Activated B cell treated with CpG ODN at 0.5 μM for 24 hours (primary cell): ENCODE measurements around the gene TOLLIP. TPM values are rescaled to one million over a fixed set of nuclear protein-coding genes. Genes with fewer than 3 reads are reported as not detected.

Source experiments
- ATAC-seq: fragments of 200-7000 bp; cut with Tn5 transposase; one replicate; pipeline ENCODE4 v1.10.0; 2021; ENCODE audit warnings: low read depth, mild to moderate bottlenecking, moderate library complexity
- CTCF ChIA-PET: fragments of 350-600 bp; sonication (Branson Sonifier 250); formaldehyde crosslinking; loops from one replicate; lab custom pipeline; 2021; ENCODE audit warnings: antibody characterized with exemption; lab: Charles Lee
- POLR2A ChIA-PET: fragments of 350-600 bp; sonication (Branson Sonifier 250); formaldehyde crosslinking; loops from one replicate; lab custom pipeline; 2021; ENCODE audit warnings: antibody characterized with exemption; lab: Charles Lee
- DNase-seq: peaks from one replicate; pipeline ENCODE4 v3.0.0; 2022
- H3K27ac Mint-ChIP-seq: one replicate; pipeline ENCODE4 v1.8.0; 2020; ENCODE audit warnings: mixed read lengths
- H3K27me3 Mint-ChIP-seq: one replicate; pipeline ENCODE4 v1.8.0; 2021; ENCODE audit warnings: mixed read lengths
- H3K36me3 Mint-ChIP-seq: one replicate; pipeline ENCODE4 v1.8.0; 2021; ENCODE audit warnings: low read depth, mixed read lengths
- H3K4me1 Mint-ChIP-seq: one replicate; pipeline ENCODE4 v1.8.0; 2021; ENCODE audit warnings: mixed read lengths
- H3K4me3 Mint-ChIP-seq: one replicate; pipeline ENCODE4 v1.8.0; 2020; ENCODE audit warnings: mild to moderate bottlenecking, mixed read lengths
- H3K9me3 Mint-ChIP-seq: one replicate; pipeline ENCODE4 v1.8.0; 2020; ENCODE audit warnings: mixed read lengths
- CTCF ChIP-seq: fragments of 200-600 bp; IDR thresholded peaks from one replicate; pipeline ENCODE4 v1.8.0; 2022; ENCODE audit warnings: antibody characterized with exemption, mild to moderate bottlenecking
- intact Hi-C: fragments of 100-400 bp; cut with micrococcal nuclease; formaldehyde crosslinking; loops from one replicate; pipeline ENCODE4 v1.15.1; 2024
- total RNA-seq: library from RNA; stranded (reverse); gene quantifications from 2 replicates; pipeline ENCODE4 v1.2.3, GENCODE V29; 2022

TOLLIP gene
- total RNA-seq, 1 donor from 2014 or later: 46.4 TPM

DNA sequence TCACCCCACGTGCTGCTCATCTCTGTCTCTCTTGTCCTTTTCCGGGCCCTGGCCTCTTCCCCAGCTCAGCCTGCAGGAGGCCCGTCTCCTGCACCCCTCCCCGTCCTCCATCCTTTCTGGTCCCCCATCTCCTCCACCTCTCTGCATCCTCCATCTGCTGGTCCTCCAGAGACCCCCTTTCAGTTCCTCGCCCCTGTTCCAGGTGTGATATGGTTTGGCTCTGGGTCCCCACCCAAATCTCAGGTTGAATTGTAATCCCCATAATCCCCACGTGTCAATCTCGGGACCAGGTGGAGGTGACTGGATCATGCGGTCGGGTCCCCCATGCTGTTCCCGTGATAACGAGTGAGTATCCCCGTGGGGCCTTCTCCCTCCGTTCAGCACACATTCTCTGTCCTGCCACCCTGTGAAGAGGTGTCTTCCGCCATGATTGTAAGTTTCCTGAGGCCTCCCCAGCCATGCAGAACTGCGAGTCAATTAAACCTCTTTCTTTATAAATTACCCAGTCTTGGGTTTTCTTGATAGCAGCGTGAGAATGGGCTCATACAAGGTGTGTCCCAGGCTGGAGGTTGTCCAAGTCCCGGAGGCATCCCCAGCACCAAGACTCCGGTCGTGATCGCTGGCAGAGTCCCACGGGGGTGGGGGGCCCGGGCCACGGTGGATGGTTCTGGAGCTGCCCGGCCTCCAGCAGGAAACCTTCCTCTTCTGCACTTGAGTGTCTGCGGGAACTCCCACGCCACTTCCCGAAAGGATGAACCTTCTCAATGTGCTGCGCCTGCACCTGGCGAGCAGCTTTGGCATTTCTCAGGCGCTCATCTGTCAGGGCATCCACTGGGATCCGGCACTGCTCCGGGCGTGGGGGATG is 29.0 kb upstream of the TOLLIP start:
- peaks cover 6% of the 10 kb centered on the region for H3K36me3 Mint-ChIP-seq
- no peak overlapping the region for H3K27ac Mint-ChIP-seq
- peaks cover 18% of the 10 kb centered on the region for H3K4me1 Mint-ChIP-seq
- POLR2A ChIA-PET: interaction anchor here (1.2 kb wide), 1 partner anchor 28 kb away, joined by 4 read pairs; no protein-coding TSS in a partner anchor
- ATAC-seq (no peak), DNase-seq (no peak)
- TF ChIP-seq CTCF: no peak
- peak overlapping the region; percentile 66 for H3K4me3 Mint-ChIP-seq
- peaks cover 6% of the 10 kb centered on the region for H3K9me3 Mint-ChIP-seq
- no peaks in the 10 kb centered on the region for H3K27me3 Mint-ChIP-seq
- CTCF ChIA-PET: no interaction called here
- intact Hi-C loops: no loop called here

DNA sequence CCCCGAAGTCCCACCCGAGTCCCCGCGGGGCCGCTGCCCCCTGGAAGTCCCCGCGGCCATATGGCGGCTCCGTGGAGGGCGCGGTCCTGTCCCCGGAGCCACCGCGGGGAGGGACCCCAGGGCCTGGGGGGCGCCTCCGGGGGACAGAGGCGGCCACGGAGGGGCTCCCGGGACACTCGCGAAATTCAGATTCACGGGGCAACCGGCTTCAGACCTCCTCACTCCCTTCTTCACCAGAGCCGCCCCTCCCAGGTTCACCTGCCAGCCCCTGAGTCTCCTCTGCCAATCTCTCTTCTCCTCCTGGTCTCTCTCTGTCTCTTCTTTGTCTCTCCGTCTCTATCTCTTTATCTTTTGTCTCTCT is 28.2 kb upstream of the TOLLIP start:
- peaks cover 6% of the 10 kb centered on the region for H3K36me3 Mint-ChIP-seq
- ATAC-seq (no peak), DNase-seq (no peak)
- intact Hi-C loops: no loop called here
- TF ChIP-seq CTCF: no peak
- no peaks in the 10 kb centered on the region for H3K27me3 Mint-ChIP-seq
- peak overlapping the region; percentile 66 for H3K4me3 Mint-ChIP-seq
- H3K9me3 Mint-ChIP-seq: peaks cover 6% of the 10 kb centered on the region
- peak overlapping the region; percentile 78 for H3K27ac Mint-ChIP-seq
- H3K4me1 Mint-ChIP-seq: peaks cover 18% of the 10 kb centered on the region
- CTCF ChIA-PET: no interaction called here
- POLR2A ChIA-PET: no interaction called here

- Mint-ChIP-seq H3K27me3 (no peaks in the 10 kb centered on the region), H3K36me3 (peaks cover 6% of the 10 kb centered on the region), H3K4me3 (no peak overlapping the region), H3K9me3 (peaks cover 6% of the 10 kb centered on the region), H3K27ac (no peak overlapping the region), H3K4me1 (peaks cover 18% of the 10 kb centered on the region)
- POLR2A ChIA-PET: no interaction called here
- peak; percentile 53 for DNase-seq
- no peak for TF ChIP-seq CTCF
- ATAC-seq: peak; percentile 64
- intact Hi-C loops: loop anchor here (1.0 kb wide), 1 partner anchor 46 kb away; no protein-coding TSS in a partner anchor
- CTCF ChIA-PET: no interaction called here
These were observed 27.6 kb upstream of the TOLLIP start for GRCh38 chr11:1336836-1337646.

DNA sequence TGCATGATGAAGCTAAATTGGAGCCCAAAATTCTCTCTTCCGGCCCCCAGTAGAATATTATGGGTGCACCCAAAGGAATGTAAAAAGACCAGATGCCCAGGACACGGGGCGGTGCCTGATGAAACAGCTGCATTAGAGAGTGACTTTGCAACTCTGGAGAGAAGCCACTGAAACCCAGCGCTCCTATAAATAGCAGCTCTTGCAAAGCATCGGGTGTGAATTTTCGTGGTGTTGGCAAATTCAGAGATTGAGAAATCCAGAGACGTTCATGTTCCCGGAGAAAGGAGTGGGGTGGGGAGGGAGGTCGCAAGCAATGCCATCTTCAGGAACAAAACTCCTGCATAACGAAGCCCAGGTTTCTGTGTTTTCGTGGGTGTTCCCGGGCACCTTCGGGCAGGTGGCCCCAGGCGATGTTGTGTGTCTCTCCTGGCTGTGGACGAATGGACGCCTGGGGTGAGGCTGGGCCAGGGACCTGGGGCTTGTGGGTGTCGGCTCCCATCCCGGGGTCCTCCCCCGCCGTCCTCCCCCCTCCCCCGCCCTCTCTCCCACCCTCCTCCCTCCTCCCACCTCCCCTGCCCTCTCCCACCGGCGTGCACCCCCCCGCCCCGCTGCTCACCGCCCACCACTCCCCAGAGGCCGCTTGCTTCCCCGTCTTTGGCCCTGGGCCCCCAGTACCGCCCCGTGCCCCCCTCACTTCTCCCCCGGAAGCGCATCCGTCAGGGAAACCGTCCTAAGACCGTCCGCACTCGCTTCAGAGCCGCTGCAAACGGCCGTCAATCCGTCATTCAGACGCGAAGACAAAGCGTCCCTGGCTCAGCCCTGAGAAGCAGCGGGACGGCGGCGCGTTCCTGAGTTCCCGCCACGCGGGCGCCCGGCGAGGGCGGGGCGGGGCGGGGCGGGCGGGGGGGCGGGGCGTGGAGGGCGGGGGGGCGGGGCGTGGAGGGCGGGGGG is 26.7 kb upstream of the TOLLIP start:
- ChIA-PET POLR2A (interaction anchor here (0.6 to 1.8 kb wide), 6 partner anchors 14 to 429 kb away, joined by 3 to 17 read pairs (median 3); partner anchors contain the start of gene TOLLIP), CTCF (no interaction called here)
- DNase-seq: peak; percentile 41

More for the DNA sequence above, 26.7 kb upstream of the TOLLIP start:
- H3K27ac Mint-ChIP-seq: peak overlapping the region; percentile 57
- intact Hi-C loops: loop anchor here (1.0 kb wide), 2 partner anchors 25 to 47 kb away; no protein-coding TSS in a partner anchor
- no peak for TF ChIP-seq CTCF
- peaks cover 6% of the 10 kb centered on the region for H3K36me3 Mint-ChIP-seq
- peak; percentile 60 for ATAC-seq
- H3K4me3 Mint-ChIP-seq: peak overlapping the region; percentile 82
- H3K9me3 Mint-ChIP-seq: peaks cover 6% of the 10 kb centered on the region
- no peaks in the 10 kb centered on the region for H3K27me3 Mint-ChIP-seq
- H3K4me1 Mint-ChIP-seq: peaks cover 18% of the 10 kb centered on the region
